ENCODE measurements around the gene CRIM1.

DNA sequence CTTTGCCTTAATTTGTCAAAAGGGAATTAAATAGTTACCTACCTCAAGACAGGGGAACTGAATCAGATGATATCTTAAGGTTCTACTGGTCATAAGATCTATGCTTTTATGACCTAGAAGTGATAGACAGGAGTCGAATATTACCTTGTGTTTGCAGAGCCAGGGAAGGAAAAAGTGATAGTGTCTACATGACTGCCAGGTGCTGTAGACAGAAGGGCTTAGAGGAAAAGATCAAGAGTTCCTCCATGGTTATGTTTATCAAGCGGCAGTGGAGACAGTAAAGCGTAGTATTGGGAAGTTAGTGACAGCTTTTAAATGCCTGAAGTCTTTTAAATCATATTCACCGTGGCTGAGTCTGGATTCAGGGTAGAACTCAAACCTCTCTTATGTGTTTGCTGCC lies 11.9 kb downstream of the CRIM1 start:
- TF ChIP-seq EZH2 (IDR thresholded peaks at IDR 0.05; ENCODE audit: low read depth, low read length, severe bottlenecking) (no peak), CTCF (IDR thresholded peaks at IDR 0.05; ENCODE audit: control extremely low read depth in 1 of 3, insufficient read depth in 1 of 3, low read depth in 1 of 3, low read length in 3 of 3) (no peak), RAD21 (IDR thresholded peaks at IDR 0.05 in 1 of 2, conservative IDR thresholded peaks at IDR 0.05 in 1 of 2; ENCODE audit: low read depth in 2 of 2, low read length in 2 of 2) (no peak), RFX5 (IDR thresholded peaks at IDR 0.05; ENCODE audit: borderline replicate concordance, low read depth, low read length) (no peak), CBX5 (IDR thresholded peaks at IDR 0.05; ENCODE audit: low read depth, low read length) (no peak), RNF2 (IDR thresholded peaks at IDR 0.05; ENCODE audit: borderline replicate concordance, low read depth, low read length, missing control alignments, poor library complexity, severe bottlenecking) (no peak), EP300 (IDR thresholded peaks at IDR 0.05; ENCODE audit: borderline replicate concordance in 1 of 2, low read depth in 2 of 2, low read length in 2 of 2) (no peak), HDAC2 (IDR thresholded peaks at IDR 0.05; ENCODE audit: borderline replicate concordance in 1 of 2, low read depth in 2 of 2, low read length in 2 of 2) (no peak), POLR2AphosphoS5 (IDR thresholded peaks at IDR 0.05; ENCODE audit: low read depth, low read length) (no peak), JUN (IDR thresholded peaks at IDR 0.05; ENCODE audit: low read depth, low read length) (no peak), POLR2A (IDR thresholded peaks at IDR 0.05; ENCODE audit: control extremely low read depth in 1 of 2, low read depth in 2 of 2, low read length in 2 of 2) (no peak)
- TF ChIP-seq, protein P1, sequence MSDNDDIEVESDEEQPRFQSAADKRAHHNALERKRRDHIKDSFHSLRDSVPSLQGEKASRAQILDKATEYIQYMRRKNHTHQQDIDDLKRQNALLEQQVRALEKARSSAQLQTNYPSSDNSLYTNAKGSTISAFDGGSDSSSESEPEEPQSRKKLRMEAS (IDR thresholded peaks at IDR 0.05) = no peak
